ENCODE results near the gene DYNLRB1.

DNA sequence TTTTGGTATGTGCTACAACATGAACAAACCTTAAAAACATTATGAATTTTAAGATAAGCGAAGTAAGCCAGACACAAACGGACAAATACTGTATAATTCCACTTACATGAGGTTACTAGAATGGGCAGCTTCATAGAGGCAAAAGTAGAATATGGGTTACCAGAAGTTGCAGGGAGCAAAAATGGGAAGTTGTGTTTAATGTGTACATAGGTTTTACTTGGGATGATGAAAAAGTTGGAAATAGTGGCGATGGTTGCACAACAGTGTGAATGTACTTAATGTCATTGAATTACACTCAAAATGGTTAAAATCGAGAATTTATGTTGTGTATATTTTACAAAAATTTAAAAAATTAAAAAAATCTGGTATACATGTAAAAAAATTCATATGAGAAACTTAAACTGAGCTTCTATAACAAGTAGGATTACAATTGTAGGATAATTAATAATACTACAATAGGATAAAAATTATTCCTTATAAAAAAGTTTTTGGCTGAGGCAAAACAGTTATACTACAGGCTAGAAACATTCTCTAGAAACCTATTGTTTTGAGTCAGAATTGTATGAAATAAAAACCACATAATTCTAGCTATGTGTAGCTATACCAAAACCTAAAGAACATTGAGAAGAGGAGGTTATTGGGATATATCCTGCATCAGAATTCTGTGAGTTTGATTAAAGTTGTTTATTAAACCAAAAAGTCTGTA is 24.8 kb upstream of the DYNLRB1 start:
- TF ChIP-seq, protein P1, sequence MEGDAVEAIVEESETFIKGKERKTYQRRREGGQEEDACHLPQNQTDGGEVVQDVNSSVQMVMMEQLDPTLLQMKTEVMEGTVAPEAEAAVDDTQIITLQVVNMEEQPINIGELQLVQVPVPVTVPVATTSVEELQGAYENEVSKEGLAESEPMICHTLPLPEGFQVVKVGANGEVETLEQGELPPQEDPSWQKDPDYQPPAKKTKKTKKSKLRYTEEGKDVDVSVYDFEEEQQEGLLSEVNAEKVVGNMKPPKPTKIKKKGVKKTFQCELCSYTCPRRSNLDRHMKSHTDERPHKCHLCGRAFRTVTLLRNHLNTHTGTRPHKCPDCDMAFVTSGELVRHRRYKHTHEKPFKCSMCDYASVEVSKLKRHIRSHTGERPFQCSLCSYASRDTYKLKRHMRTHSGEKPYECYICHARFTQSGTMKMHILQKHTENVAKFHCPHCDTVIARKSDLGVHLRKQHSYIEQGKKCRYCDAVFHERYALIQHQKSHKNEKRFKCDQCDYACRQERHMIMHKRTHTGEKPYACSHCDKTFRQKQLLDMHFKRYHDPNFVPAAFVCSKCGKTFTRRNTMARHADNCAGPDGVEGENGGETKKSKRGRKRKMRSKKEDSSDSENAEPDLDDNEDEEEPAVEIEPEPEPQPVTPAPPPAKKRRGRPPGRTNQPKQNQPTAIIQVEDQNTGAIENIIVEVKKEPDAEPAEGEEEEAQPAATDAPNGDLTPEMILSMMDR (IDR thresholded peaks at IDR 0.05) = no peak
- no peak for TF ChIP-seq ZFX (IDR thresholded peaks at IDR 0.05; ENCODE audit: borderline replicate concordance)

Data from 22Rv1 (cell line).